HG02840 (cell line): ENCODE measurements around the gene FUCA2.
"Not testable (repeated sequence)": the region's sequence is repeated elsewhere in the genome, so short reads cannot be mapped to it uniquely, and the experiment has no call there.

Experiments
- ATAC-seq: cut with Tn5 transposase; IDR thresholded peaks from one replicate; pipeline ENCODE4 v1.9.1; 2021; ENCODE audit warnings: mild to moderate bottlenecking, moderate library complexity, moderate number of reproducible peaks; ENCODE audit not compliant: unreplicated experiment, low FRiP score

Gene FUCA2

GRCh38 chr6:143536866-143537691 is 25.6 kb upstream of the FUCA2 start:
- ATAC-seq: peak; percentile 61

GRCh38 chr6:143536461-143536865 is 24.9 kb upstream of the FUCA2 start:
- peak; percentile 67 for ATAC-seq

- no peak for ATAC-seq
These were observed 23.7 kb upstream of the FUCA2 start for GRCh38 chr6:143535189-143535614.

GRCh38 chr6:143531720-143532499 is 20.4 kb upstream of the FUCA2 start:
- no peak for ATAC-seq

GRCh38 chr6:143529095-143529494 is 17.6 kb upstream of the FUCA2 start:
- no peak for ATAC-seq

GRCh38 chr6:143528164-143528811 is 16.8 kb upstream of the FUCA2 start:
- no peak for ATAC-seq

GRCh38 chr6:143527677-143528076 is 16.2 kb upstream of the FUCA2 start:
- no peak for ATAC-seq

- no peak for ATAC-seq
These were observed 13.8 kb upstream of the FUCA2 start for GRCh38 chr6:143525356-143525755.

- ATAC-seq: no peak
These were observed 10.6 kb upstream of the FUCA2 start for GRCh38 chr6:143522039-143522600.

- no peak for ATAC-seq
These were observed 5.9 kb upstream of the FUCA2 start for GRCh38 chr6:143517447-143517773.

GRCh38 chr6:143516690-143517446 is 5.3 kb upstream of the FUCA2 start:
- no peak for ATAC-seq

- no peak for ATAC-seq
These were observed 4.3 kb upstream of the FUCA2 start for GRCh38 chr6:143515766-143516355.

GRCh38 chr6:143515061-143515760 is 3.7 kb upstream of the FUCA2 start:
- no peak for ATAC-seq

GRCh38 chr6:143513410-143513809 is 1.9 kb upstream of the FUCA2 start:
- no peak for ATAC-seq

GRCh38 chr6:143510326-143510725 is 1.2 kb downstream of the FUCA2 start:
- not testable (repeated sequence) for ATAC-seq

GRCh38 chr6:143507358-143508145 is 4.0 kb downstream of the FUCA2 start:
- peak; percentile 44 for ATAC-seq

GRCh38 chr6:143506620-143507019 is 4.9 kb downstream of the FUCA2 start:
- no peak for ATAC-seq

GRCh38 chr6:143506199-143506598 is 5.3 kb downstream of the FUCA2 start:
- ATAC-seq: no peak
